Neural progenitor cell (in vitro differentiated cells): ENCODE measurements around the gene PAFAH1B1. TPM values are rescaled to one million over a fixed set of nuclear protein-coding genes. Genes with fewer than 3 reads are reported as not detected.

Source experiments
- DNase-seq: peaks from one replicate; pipeline ENCODE4 v3.0.0-alpha.2; 2016; ENCODE audit warnings: low spot score
- H2AFZ ChIP-seq: fragments of 200-600 bp; sonication (generic); replicated peaks from 2 replicates; pipeline ENCODE4 v1.6.1; 2016; ENCODE audit warnings: antibody characterized with exemption
- H3F3A ChIP-seq: fragments of 200-600 bp; sonication (generic); 2 replicates; pipeline ENCODE4 v1.6.1; 2016; ENCODE audit warnings: antibody characterized with exemption, low read depth
- H3K27ac ChIP-seq: fragments of 200-600 bp; sonication (generic); 2 replicates; pipeline ENCODE4 v1.5.1; 2016; ENCODE audit warnings: mild to moderate bottlenecking
- H3K27me3 ChIP-seq: fragments of 200-600 bp; sonication (generic); 2 replicates; pipeline ENCODE4 v1.6.1; 2016; ENCODE audit warnings: mild to moderate bottlenecking, moderate library complexity
- H3K36me3 ChIP-seq: fragments of 200-600 bp; sonication (generic); 2 replicates; pipeline ENCODE4 v1.5.1; 2016
- H3K4me1 ChIP-seq: fragments of 200-600 bp; sonication (generic); 2 replicates; pipeline ENCODE4 v1.6.1; 2016; ENCODE audit warnings: mixed run types
- H3K4me2 ChIP-seq: fragments of 200-600 bp; sonication (generic); 2 replicates; pipeline ENCODE4 v1.6.1; 2016
- H3K4me3 ChIP-seq: fragments of 200-600 bp; sonication (generic); 2 replicates; pipeline ENCODE4 v1.5.1; 2016
- H3K79me2 ChIP-seq: fragments of 200-600 bp; sonication (generic); 2 replicates; pipeline ENCODE4 v1.6.1; 2016; ENCODE audit warnings: low read depth
- H3K9ac ChIP-seq: fragments of 200-600 bp; sonication (generic); 2 replicates; pipeline ENCODE4 v1.6.1; 2016
- H3K9me3 ChIP-seq: fragments of 200-600 bp; sonication (generic); 2 replicates; pipeline ENCODE4 v1.5.1; 2016; ENCODE audit warnings: low read depth
- H4K20me1 ChIP-seq: fragments of 200-600 bp; sonication (generic); 2 replicates; pipeline ENCODE4 v1.6.1; 2016; ENCODE audit warnings: low read depth
- H3K27ac Mint-ChIP-seq: 3 replicates; pipeline ENCODE4 v1.8.0; 2021; ENCODE audit warnings: mixed read lengths
- H3K27me3 Mint-ChIP-seq: 2 replicates; pipeline ENCODE4 v1.8.0; 2022; ENCODE audit warnings: low read depth, mild to moderate bottlenecking, inconsistent platforms, moderate library complexity, mixed read lengths; ENCODE audit not compliant: insufficient read depth
- H3K36me3 Mint-ChIP-seq: 3 replicates; pipeline ENCODE4 v1.8.0; 2021; ENCODE audit warnings: mixed read lengths
- H3K4me1 Mint-ChIP-seq: 3 replicates; pipeline ENCODE4 v1.8.0; 2021; ENCODE audit warnings: mixed read lengths
- H3K4me3 Mint-ChIP-seq: 3 replicates; pipeline ENCODE4 v1.8.0; 2021; ENCODE audit warnings: mild to moderate bottlenecking, moderate library complexity, mixed read lengths
- H3K9me3 Mint-ChIP-seq: 3 replicates; pipeline ENCODE4 v1.8.0; 2020; ENCODE audit warnings: mixed read lengths
- CTCF ChIP-seq: fragments of 200-600 bp; sonication (generic); IDR thresholded peaks from 2 replicates; pipeline ENCODE4 v1.5.1; 2017; ENCODE audit warnings: antibody characterized with exemption, mild to moderate bottlenecking
- EZH2 ChIP-seq: fragments of 200-600 bp; sonication (generic); IDR thresholded peaks from 2 replicates; pipeline ENCODE4 v1.6.1; 2017; ENCODE audit warnings: antibody characterized with exemption, mild to moderate bottlenecking, moderate library complexity
- EZH2phosphoT487 ChIP-seq: fragments of 200-600 bp; sonication (generic); IDR thresholded peaks from 2 replicates; pipeline ENCODE4 v1.6.1; 2017; ENCODE audit warnings: antibody characterized with exemption
- total RNA-seq: library from RNA; depleted of rRNA; stranded (reverse); fragments of >200 nt; gene quantifications from 2 replicates; pipeline ENCODE4 v1.2.3, GENCODE V29; 2015; ENCODE audit warnings: low replicate concordance

PAFAH1B1 gene
- total RNA-seq, 1 donor from 2014 or later, result 209 TPM

GRCh38 chr17:2582493-2582892 is 11.0 kb upstream of the PAFAH1B1 start:
- H3K4me1 Mint-ChIP-seq, result peaks cover 13% of the 10 kb centered on the region
- no peak overlapping the region for H3K4me3 Mint-ChIP-seq
- DNase-seq, result no peak
- no peak overlapping the region for H3K9ac ChIP-seq
- H3K9me3 Mint-ChIP-seq, result peaks cover 3% of the 10 kb centered on the region
- H3K9me3 ChIP-seq, result no peaks in the 10 kb centered on the region
- no peaks in the 10 kb centered on the region for H3K79me2 ChIP-seq
- no peaks in the 10 kb centered on the region for H4K20me1 ChIP-seq
- no peak overlapping the region for H3K4me2 ChIP-seq
- peaks cover 19% of the 10 kb centered on the region for H3K4me1 ChIP-seq
- peaks cover 6% of the 10 kb centered on the region for H3K27me3 Mint-ChIP-seq
- H3K36me3 Mint-ChIP-seq, result no peaks in the 10 kb centered on the region
- TF ChIP-seq EZH2 (no peak), CTCF (no peak), EZH2phosphoT487 (no peak)
- no peak overlapping the region for H2AFZ ChIP-seq
- H3F3A ChIP-seq, result peaks cover 27% of the 10 kb centered on the region
- H3K4me3 ChIP-seq, result no peak overlapping the region
- H3K27ac ChIP-seq, result no peak overlapping the region
- no peaks in the 10 kb centered on the region for H3K27me3 ChIP-seq
- no peak overlapping the region for H3K27ac Mint-ChIP-seq
- no peaks in the 10 kb centered on the region for H3K36me3 ChIP-seq

GRCh38 chr17:2591040-2591640 is 2.3 kb upstream of the PAFAH1B1 start:
- Mint-ChIP-seq H3K27me3 (peaks cover 13% of the 10 kb centered on the region), H3K9me3 (no peaks in the 10 kb centered on the region), H3K27ac (no peak overlapping the region), H3K36me3 (peaks cover 2% of the 10 kb centered on the region), H3K4me3 (no peak overlapping the region), H3K4me1 (peaks cover 9% of the 10 kb centered on the region)
- Histone ChIP-seq H3K4me3 (no peak overlapping the region), H2AFZ (no peak overlapping the region), H3K27ac (no peak overlapping the region), H3K79me2 (peaks cover 25% of the 10 kb centered on the region), H4K20me1 (peaks cover 19% of the 10 kb centered on the region), H3K36me3 (no peaks in the 10 kb centered on the region), H3K9me3 (no peaks in the 10 kb centered on the region), H3K4me2 (no peak overlapping the region), H3K4me1 (peaks cover 10% of the 10 kb centered on the region), H3K27me3 (no peaks in the 10 kb centered on the region), H3F3A (peaks cover 24% of the 10 kb centered on the region), H3K9ac (no peak overlapping the region)
- DNase-seq, result no peak
- TF ChIP-seq EZH2phosphoT487 (no peak), EZH2 (no peak), CTCF (no peak)

GRCh38 chr17:2593821-2594721 is 617 bp downstream of the PAFAH1B1 start:
- peak overlapping the region; percentile 93 for H3K4me2 ChIP-seq
- no peaks in the 10 kb centered on the region for H3K27me3 ChIP-seq
- Mint-ChIP-seq H3K27me3 (peaks cover 9% of the 10 kb centered on the region), H3K27ac (peak overlapping the region; percentile 97), H3K4me1 (peaks cover 15% of the 10 kb centered on the region), H3K4me3 (peak overlapping the region; percentile 96), H3K9me3 (peaks cover 3% of the 10 kb centered on the region), H3K36me3 (peaks cover 12% of the 10 kb centered on the region)
- peak overlapping the region; percentile 99 for H3K4me3 ChIP-seq
- peaks cover 54% of the 10 kb centered on the region for H3K79me2 ChIP-seq
- peak overlapping the region; percentile 60 for H2AFZ ChIP-seq
- no peaks in the 10 kb centered on the region for H3K36me3 ChIP-seq
- peaks cover 12% of the 10 kb centered on the region for H3K4me1 ChIP-seq
- peak overlapping the region; percentile 98 for H3K9ac ChIP-seq
- TF ChIP-seq CTCF (no peak), EZH2 (no peak)
- H3K27ac ChIP-seq, result peak overlapping the region; percentile 99
- peak; percentile 95 for DNase-seq
- H4K20me1 ChIP-seq, result peaks cover 48% of the 10 kb centered on the region
- H3K9me3 ChIP-seq, result no peaks in the 10 kb centered on the region
- peaks cover 24% of the 10 kb centered on the region for H3F3A ChIP-seq
